Naive thymus-derived CD8-positive, alpha-beta T cell (primary cell): ENCODE results near the gene OR2L5. TPM values are rescaled to one million over a fixed set of nuclear protein-coding genes. Genes with fewer than 3 reads are reported as not detected.

Experiments
- ATAC-seq, 2 donors: fragments of 150-1000 bp; cut with Tn5 transposase in 1 of 2; sonication (Bioruptor Pico), chemical (Tn5 transposase) in 1 of 2; 1 replicate in 1 of 2; 2 replicates in 1 of 2; pipeline ENCODE4 v1.10.0; 2021; ENCODE audit warnings: mild to moderate bottlenecking in 2 of 2, moderate library complexity in 2 of 2
- POLR2A ChIA-PET: fragments of 350-600 bp; sonication (Branson Sonifier 250); formaldehyde crosslinking; loops from one replicate; lab custom pipeline; 2021; ENCODE audit warnings: antibody characterized with exemption; lab: Charles Lee
- DNase-seq, 10 donors: peaks; one replicate each; pipeline versions ENCODE4 v3.0.0 to v3.0.0-alpha.2; 2020 to 2022
- H3K27ac Mint-ChIP-seq, 10 donors: one replicate each; pipeline ENCODE4 v1.8.0; 2020 to 2022; ENCODE audit warnings: mild to moderate bottlenecking in 10 of 10, mixed read lengths in 10 of 10, moderate library complexity in 4 of 10, inconsistent platforms in 1 of 10
- H3K27me3 Mint-ChIP-seq, 5 donors: one replicate each; pipeline ENCODE4 v1.8.0; 2021 to 2022; ENCODE audit warnings: mixed read lengths in 5 of 5
- H3K36me3 Mint-ChIP-seq, 3 donors: one replicate each; pipeline ENCODE4 v1.8.0; 2020 to 2022; ENCODE audit warnings: mixed read lengths in 3 of 3, mild to moderate bottlenecking in 2 of 3, inconsistent platforms in 1 of 3
- H3K4me1 Mint-ChIP-seq, 4 donors: one replicate each; pipeline ENCODE4 v1.8.0; 2021 to 2022; ENCODE audit warnings: mixed read lengths in 4 of 4
- H3K4me3 Mint-ChIP-seq, 10 donors: one replicate each; pipeline ENCODE4 v1.8.0; 2020 to 2022; ENCODE audit warnings: mild to moderate bottlenecking in 10 of 10, mixed read lengths in 10 of 10, moderate library complexity in 6 of 10, inconsistent platforms in 1 of 10
- H3K9me3 Mint-ChIP-seq, 9 donors: one replicate each; pipeline ENCODE4 v1.8.0; 2020 to 2022; ENCODE audit warnings: mixed read lengths in 9 of 9, mild to moderate bottlenecking in 3 of 9, inconsistent platforms in 1 of 9, moderate library complexity in 1 of 9
- polyA plus RNA-seq, 3 donors: library from polyadenylated mRNA; unstranded; fragments of 300-500 nt; fragmentation: Illumina TruSeq; gene quantifications; one replicate each; pipeline ENCODE4 v1.2.3, GENCODE V29; 2021
- total RNA-seq, 8 experiments: library from RNA in 2 of 8; stranded (reverse) in 2 of 8; gene quantifications; one replicate each; pipeline ENCODE4 v1.2.3 and lab custom pipeline; 2021 to 2026

Gene OR2L5
- total RNA-seq (under 1 TPM; 0.19 to 0.23 TPM), polyA plus RNA-seq (not detected), total RNA-seq (lab: John Stamatoyannopoulos, UW) (0 to 0.14 (median 0) reads per million in 6 experiments)

- Mint-ChIP-seq H3K27me3 (no peaks in the 10 kb centered on the region), H3K27ac (no peak within 1 kb of the TSS), H3K4me3 (no peak within 1 kb of the TSS), H3K9me3 (peaks cover 10 to 53% (median 38%) of the 10 kb centered on the region in 9 donors), H3K4me1 (no peaks in the 10 kb centered on the region), H3K36me3 (peaks cover 0 to 40% (median 34%) of the 10 kb centered on the region in 3 donors)
- no peak for DNase-seq
- no peak for ATAC-seq
- POLR2A ChIA-PET = no interaction called here
These were observed at the start of gene OR2L5 for GRCh38 chr1:248013229-248013710. TSS of gene OR2L5 (plus strand) at chr1:248013660. CDS start at chr1:248021948, 8,288 bp downstream.

- POLR2A ChIA-PET = no interaction called here
- DNase-seq = no peak
These were observed 48.5 kb upstream of the OR2L5 start, which contains the start of gene OR2AK2 for GRCh38 chr1:247964933-247965332. TSS of gene OR2AK2 (plus strand) at chr1:247965233. CDS start at chr1:247965377, 144 bp downstream.

GRCh38 chr1:247966532-247967204 lies 46.8 kb upstream of the OR2L5 start:
- peaks cover 11 to 45% (median 15%) of the 10 kb centered on the region in 3 donors for H3K36me3 Mint-ChIP-seq
- H3K4me1 Mint-ChIP-seq = peaks cover 0 to 10% (median 4%) of the 10 kb centered on the region in 4 donors
- ATAC-seq (no peak), DNase-seq (no peak)
- H3K9me3 Mint-ChIP-seq = peaks cover 0 to 14% (median 6%) of the 10 kb centered on the region in 9 donors
- H3K27ac Mint-ChIP-seq = no peak overlapping the region
- POLR2A ChIA-PET = no interaction called here
- H3K27me3 Mint-ChIP-seq = peaks cover 0 to 4% (median 0%) of the 10 kb centered on the region in 5 donors
- H3K4me3 Mint-ChIP-seq = no peak overlapping the region

More at GRCh38 chr1:247964933-247965332, 48.5 kb upstream of the OR2L5 start, which contains the start of gene OR2AK2:
- no peak within 1 kb of the TSS for H3K27ac Mint-ChIP-seq
- ATAC-seq = no peak
- peak within 1 kb of the TSS in 1 of 10 donors; percentile 30 for H3K4me3 Mint-ChIP-seq
- peaks cover 0 to 8% (median 2%) of the 10 kb centered on the region in 5 donors for H3K27me3 Mint-ChIP-seq
- peaks cover 11 to 40% (median 11%) of the 10 kb centered on the region in 3 donors for H3K36me3 Mint-ChIP-seq
- peaks cover 0 to 16% (median 9%) of the 10 kb centered on the region in 9 donors for H3K9me3 Mint-ChIP-seq
- peaks cover 0 to 12% (median 5%) of the 10 kb centered on the region in 4 donors for H3K4me1 Mint-ChIP-seq

GRCh38 chr1:247992986-247993385 lies 20.5 kb upstream of the OR2L5 start:
- Mint-ChIP-seq H3K9me3 (peaks cover 0 to 19% (median 0%) of the 10 kb centered on the region in 9 donors), H3K27ac (no peak overlapping the region), H3K27me3 (peaks cover 0 to 3% (median 0%) of the 10 kb centered on the region in 5 donors), H3K36me3 (peaks cover 6 to 32% (median 12%) of the 10 kb centered on the region in 3 donors), H3K4me3 (no peak overlapping the region), H3K4me1 (no peaks in the 10 kb centered on the region)
- DNase-seq (no peak), ATAC-seq (no peak)
- POLR2A ChIA-PET = no interaction called here

- no peaks in the 10 kb centered on the region for H3K4me1 Mint-ChIP-seq
- POLR2A ChIA-PET = no interaction called here
- H3K27me3 Mint-ChIP-seq = no peaks in the 10 kb centered on the region
- H3K36me3 Mint-ChIP-seq = peaks cover 0 to 21% (median 7%) of the 10 kb centered on the region in 3 donors
- no peak overlapping the region for H3K27ac Mint-ChIP-seq
- no peak overlapping the region for H3K4me3 Mint-ChIP-seq
- peaks cover 0 to 12% (median 0%) of the 10 kb centered on the region in 9 donors for H3K9me3 Mint-ChIP-seq
- no peak for DNase-seq
- no peak for ATAC-seq
These were observed 14.6 kb upstream of the OR2L5 start for GRCh38 chr1:247998811-247999210.

GRCh38 chr1:248000169-248000568 lies 13.3 kb upstream of the OR2L5 start:
- DNase-seq = no peak
- peaks cover 0 to 10% (median under 1%) of the 10 kb centered on the region in 9 donors for H3K9me3 Mint-ChIP-seq
- no peak overlapping the region for H3K4me3 Mint-ChIP-seq
- no peak for ATAC-seq
- H3K36me3 Mint-ChIP-seq = peaks cover 0 to 27% (median 9%) of the 10 kb centered on the region in 3 donors
- no peak overlapping the region for H3K27ac Mint-ChIP-seq
- H3K27me3 Mint-ChIP-seq = no peaks in the 10 kb centered on the region
- H3K4me1 Mint-ChIP-seq = no peaks in the 10 kb centered on the region
- POLR2A ChIA-PET = no interaction called here

GRCh38 chr1:248007778-248008177 lies 5.7 kb upstream of the OR2L5 start:
- no peaks in the 10 kb centered on the region for H3K4me1 Mint-ChIP-seq
- no peak for ATAC-seq
- peaks cover 0 to 56% (median 52%) of the 10 kb centered on the region in 3 donors for H3K36me3 Mint-ChIP-seq
- no peak overlapping the region for H3K4me3 Mint-ChIP-seq
- H3K9me3 Mint-ChIP-seq = peaks cover 14 to 77% (median 46%) of the 10 kb centered on the region in 9 donors
- DNase-seq = no peak
- POLR2A ChIA-PET = no interaction called here
- no peak overlapping the region for H3K27ac Mint-ChIP-seq
- no peaks in the 10 kb centered on the region for H3K27me3 Mint-ChIP-seq

- no peaks in the 10 kb centered on the region for H3K27me3 Mint-ChIP-seq
- H3K4me3 Mint-ChIP-seq = no peak overlapping the region
- DNase-seq (no peak), ATAC-seq (no peak)
- POLR2A ChIA-PET = no interaction called here
- no peaks in the 10 kb centered on the region for H3K4me1 Mint-ChIP-seq
- peaks cover 0 to 46% (median 44%) of the 10 kb centered on the region in 3 donors for H3K36me3 Mint-ChIP-seq
- H3K9me3 Mint-ChIP-seq = peaks cover 14 to 68% (median 40%) of the 10 kb centered on the region in 9 donors
- H3K27ac Mint-ChIP-seq = no peak overlapping the region
These were observed 3.8 kb upstream of the OR2L5 start for GRCh38 chr1:248009681-248010080.

- Mint-ChIP-seq H3K4me1 (no peaks in the 10 kb centered on the region), H3K9me3 (peaks cover 5 to 27% (median 16%) of the 10 kb centered on the region in 9 donors), H3K27ac (no peak overlapping the region), H3K36me3 (peaks cover 0 to 25% (median 15%) of the 10 kb centered on the region in 3 donors), H3K27me3 (no peaks in the 10 kb centered on the region), H3K4me3 (no peak overlapping the region)
- no peak for DNase-seq
- POLR2A ChIA-PET = no interaction called here
- no peak for ATAC-seq
These were observed 2.3 kb downstream of the OR2L5 start for GRCh38 chr1:248015803-248016202.

- Mint-ChIP-seq H3K27ac (no peak within 1 kb of the TSS), H3K4me1 (no peaks in the 10 kb centered on the region), H3K27me3 (no peaks in the 10 kb centered on the region), H3K4me3 (no peak within 1 kb of the TSS), H3K36me3 (peaks cover 0 to 31% (median 17%) of the 10 kb centered on the region in 3 donors), H3K9me3 (peaks cover 0 to 41% (median 24%) of the 10 kb centered on the region in 9 donors)
- DNase-seq = no peak
- ATAC-seq = no peak
- POLR2A ChIA-PET = no interaction called here
These were observed 16.3 kb downstream of the OR2L5 start, which contains the start of gene OR2L2 for GRCh38 chr1:248029770-248030169. TSS of gene OR2L2 (plus strand) at chr1:248030070. CDS start at chr1:248038268, 8,198 bp downstream.

GRCh38 chr1:248045209-248045608 lies 31.7 kb downstream of the OR2L5 start:
- ATAC-seq = no peak
- POLR2A ChIA-PET = no interaction called here
- no peak overlapping the region for H3K4me3 Mint-ChIP-seq

GRCh38 chr1:248046536-248046935 lies 33.1 kb downstream of the OR2L5 start, which contains the start of gene OR2L3:
TSS of gene OR2L3 (plus strand) at chr1:248046836. CDS start at chr1:248060682, 13,846 bp downstream.
- H3K4me3 Mint-ChIP-seq = no peak within 1 kb of the TSS
- peaks cover 11 to 43% (median 19%) of the 10 kb centered on the region in 9 donors for H3K9me3 Mint-ChIP-seq
- H3K36me3 Mint-ChIP-seq = peaks cover 0 to 12% (median 3%) of the 10 kb centered on the region in 3 donors
- no peak within 1 kb of the TSS for H3K27ac Mint-ChIP-seq
- ATAC-seq (no peak), DNase-seq (no peak)
- POLR2A ChIA-PET = no interaction called here
- no peaks in the 10 kb centered on the region for H3K4me1 Mint-ChIP-seq
- no peaks in the 10 kb centered on the region for H3K27me3 Mint-ChIP-seq

More at GRCh38 chr1:248045209-248045608, 31.7 kb downstream of the OR2L5 start:
- H3K27me3 Mint-ChIP-seq = no peaks in the 10 kb centered on the region
- H3K27ac Mint-ChIP-seq = no peak overlapping the region
- peaks cover 11 to 44% (median 27%) of the 10 kb centered on the region in 9 donors for H3K9me3 Mint-ChIP-seq
- no peaks in the 10 kb centered on the region for H3K4me1 Mint-ChIP-seq
- H3K36me3 Mint-ChIP-seq = peaks cover 0 to 19% (median 4%) of the 10 kb centered on the region in 3 donors
- no peak for DNase-seq

- H3K27me3 Mint-ChIP-seq = no peaks in the 10 kb centered on the region
- no peaks in the 10 kb centered on the region for H3K4me1 Mint-ChIP-seq
- DNase-seq (no peak), ATAC-seq (no peak)
- H3K4me3 Mint-ChIP-seq = no peak overlapping the region
- peaks cover 0 to 12% (median 3%) of the 10 kb centered on the region in 3 donors for H3K36me3 Mint-ChIP-seq
- no peak overlapping the region for H3K27ac Mint-ChIP-seq
- H3K9me3 Mint-ChIP-seq = peaks cover 11 to 43% (median 19%) of the 10 kb centered on the region in 9 donors
- POLR2A ChIA-PET = no interaction called here
These were observed 33.5 kb downstream of the OR2L5 start for GRCh38 chr1:248047008-248047407.
